Effector memory CD8-positive, alpha-beta T cell (primary cell): Measurements from ENCODE around the gene C12orf54.
"Not testable (repeated sequence)": the region's sequence is repeated elsewhere in the genome, so short reads cannot be mapped to it uniquely, and the experiment has no call there.

Experiments
- ATAC-seq: fragments of 150-1000 bp; cut with Tn5 transposase; replicated peaks from 2 replicates; pipeline ENCODE4 v1.10.0; 2021; ENCODE audit warnings: mild to moderate bottlenecking, moderate library complexity
- DNase-seq, 3 experiments: peaks; one replicate each; pipeline ENCODE4 v3.0.0; 2021
- H3K27ac Mint-ChIP-seq, 2 donors: one replicate each; pipeline ENCODE4 v1.8.0; 2022; ENCODE audit warnings: mild to moderate bottlenecking in 2 of 2, mixed read lengths in 2 of 2, moderate library complexity in 2 of 2
- H3K27me3 Mint-ChIP-seq, 2 donors: one replicate each; pipeline ENCODE4 v1.8.0; 2022; ENCODE audit warnings: mixed read lengths in 2 of 2
- H3K36me3 Mint-ChIP-seq: one replicate; pipeline ENCODE4 v1.8.0; 2022; ENCODE audit warnings: mild to moderate bottlenecking, moderate library complexity, mixed read lengths; ENCODE audit not compliant: insufficient read depth
- H3K4me1 Mint-ChIP-seq, 2 donors: one replicate each; pipeline ENCODE4 v1.8.0; 2022; ENCODE audit warnings: low read depth in 2 of 2, mixed read lengths in 2 of 2
- H3K4me3 Mint-ChIP-seq, 2 donors: one replicate each; pipeline ENCODE4 v1.8.0; 2022; ENCODE audit warnings: mild to moderate bottlenecking in 2 of 2, mixed read lengths in 2 of 2, moderate library complexity in 2 of 2
- H3K9me3 Mint-ChIP-seq, 2 donors: one replicate each; pipeline ENCODE4 v1.8.0; 2022; ENCODE audit warnings: mixed read lengths in 2 of 2
- total RNA-seq, 9 experiments: gene quantifications; one replicate each; lab custom pipeline; 2026; lab: John Stamatoyannopoulos, UW

Gene C12orf54
- 0 reads per million in 9 experiments for total RNA-seq

GRCh38 chr12:48482198-48482597 is at the start of gene C12orf54:
Gene C12orf54, plus strand, starts transcription at chr12:48482498. Its CDS starts 799 bp downstream, at chr12:48483297.
- no peak for DNase-seq
- no peaks in the 10 kb centered on the region for H3K36me3 Mint-ChIP-seq
- no peak within 1 kb of the TSS for H3K4me3 Mint-ChIP-seq
- H3K27me3 Mint-ChIP-seq = peaks cover 38 to 53% of the 10 kb centered on the region in 2 donors
- H3K4me1 Mint-ChIP-seq = no peaks in the 10 kb centered on the region
- no peak for ATAC-seq
- H3K27ac Mint-ChIP-seq = no peak within 1 kb of the TSS
- H3K9me3 Mint-ChIP-seq = no peaks in the 10 kb centered on the region

GRCh38 chr12:48434016-48434415 is 48.3 kb upstream of the C12orf54 start:
- not testable (repeated sequence) for H3K4me1 Mint-ChIP-seq, ATAC-seq, H3K36me3 Mint-ChIP-seq, H3K4me3 Mint-ChIP-seq, H3K27ac Mint-ChIP-seq, H3K9me3 Mint-ChIP-seq, DNase-seq
- H3K27me3 Mint-ChIP-seq = peaks cover 39 to 60% of the 10 kb centered on the region in 2 donors

- Mint-ChIP-seq H3K27ac (no peak overlapping the region), H3K4me1 (no peaks in the 10 kb centered on the region), H3K9me3 (no peaks in the 10 kb centered on the region), H3K27me3 (peaks cover 19 to 30% of the 10 kb centered on the region in 2 donors), H3K4me3 (no peak overlapping the region), H3K36me3 (no peaks in the 10 kb centered on the region)
- ATAC-seq (no peak), DNase-seq (no peak)
These were observed 41.2 kb upstream of the C12orf54 start for GRCh38 chr12:48441069-48441468.

- Mint-ChIP-seq H3K36me3 (no peaks in the 10 kb centered on the region), H3K9me3 (no peaks in the 10 kb centered on the region), H3K27ac (no peak overlapping the region), H3K27me3 (peaks cover 8 to 23% of the 10 kb centered on the region in 2 donors), H3K4me3 (no peak overlapping the region), H3K4me1 (no peaks in the 10 kb centered on the region)
- ATAC-seq (no peak), DNase-seq (no peak)
These were observed 40.0 kb upstream of the C12orf54 start for GRCh38 chr12:48442179-48442847.

- Mint-ChIP-seq H3K27ac (no peak overlapping the region), H3K4me3 (no peak overlapping the region), H3K27me3 (peaks cover 17 to 36% of the 10 kb centered on the region in 2 donors), H3K36me3 (no peaks in the 10 kb centered on the region), H3K4me1 (no peaks in the 10 kb centered on the region), H3K9me3 (peaks cover 5 to 9% of the 10 kb centered on the region in 2 donors)
- ATAC-seq (no peak), DNase-seq (no peak)
These were observed 36.8 kb upstream of the C12orf54 start for GRCh38 chr12:48445538-48445937.

GRCh38 chr12:48446161-48446776 is 36.0 kb upstream of the C12orf54 start:
- ATAC-seq = no peak
- Mint-ChIP-seq H3K4me3 (no peak overlapping the region), H3K9me3 (peaks cover 5 to 9% of the 10 kb centered on the region in 2 donors), H3K27me3 (peaks cover 21 to 39% of the 10 kb centered on the region in 2 donors), H3K4me1 (no peaks in the 10 kb centered on the region), H3K27ac (no peak overlapping the region), H3K36me3 (no peaks in the 10 kb centered on the region)
- DNase-seq = no peak

GRCh38 chr12:48447755-48448154 is 34.5 kb upstream of the C12orf54 start:
- H3K27me3 Mint-ChIP-seq = peaks cover 21 to 30% of the 10 kb centered on the region in 2 donors
- no peaks in the 10 kb centered on the region for H3K36me3 Mint-ChIP-seq
- no peak overlapping the region for H3K27ac Mint-ChIP-seq
- H3K9me3 Mint-ChIP-seq = peaks cover 5 to 9% of the 10 kb centered on the region in 2 donors
- DNase-seq (no peak), ATAC-seq (no peak)
- no peak overlapping the region for H3K4me3 Mint-ChIP-seq
- H3K4me1 Mint-ChIP-seq = no peaks in the 10 kb centered on the region

GRCh38 chr12:48451372-48451771 is 30.9 kb upstream of the C12orf54 start:
- Mint-ChIP-seq H3K9me3 (peaks cover 5 to 9% of the 10 kb centered on the region in 2 donors), H3K36me3 (no peaks in the 10 kb centered on the region), H3K27me3 (peaks cover 13 to 20% of the 10 kb centered on the region in 2 donors), H3K4me1 (no peaks in the 10 kb centered on the region), H3K27ac (no peak overlapping the region), H3K4me3 (no peak overlapping the region)
- no peak for DNase-seq
- no peak for ATAC-seq

GRCh38 chr12:48452961-48453360 is 29.3 kb upstream of the C12orf54 start:
- ATAC-seq, H3K27ac Mint-ChIP-seq, H3K36me3 Mint-ChIP-seq: not testable (repeated sequence)

GRCh38 chr12:48454667-48455066 is 27.6 kb upstream of the C12orf54 start:
- no peak overlapping the region for H3K27ac Mint-ChIP-seq
- no peak overlapping the region for H3K4me3 Mint-ChIP-seq
- DNase-seq (no peak), ATAC-seq (peak; percentile 59)
- no peaks in the 10 kb centered on the region for H3K36me3 Mint-ChIP-seq
- H3K9me3 Mint-ChIP-seq = peaks cover 5 to 7% of the 10 kb centered on the region in 2 donors
- H3K27me3 Mint-ChIP-seq = peaks cover 36 to 45% of the 10 kb centered on the region in 2 donors
- no peaks in the 10 kb centered on the region for H3K4me1 Mint-ChIP-seq

More at GRCh38 chr12:48452961-48453360, 29.3 kb upstream of the C12orf54 start:
- not testable (repeated sequence) for H3K4me3 Mint-ChIP-seq, DNase-seq, H3K9me3 Mint-ChIP-seq, H3K4me1 Mint-ChIP-seq
- H3K27me3 Mint-ChIP-seq = peaks cover 19 to 30% of the 10 kb centered on the region in 2 donors

- H3K4me1 Mint-ChIP-seq = no peaks in the 10 kb centered on the region
These were observed 27.2 kb upstream of the C12orf54 start for GRCh38 chr12:48455116-48455515.

GRCh38 chr12:48459259-48459658 is 23.0 kb upstream of the C12orf54 start:
- Mint-ChIP-seq H3K4me1 (no peaks in the 10 kb centered on the region), H3K36me3 (no peaks in the 10 kb centered on the region), H3K4me3 (no peak overlapping the region), H3K27me3 (peaks cover 50 to 64% of the 10 kb centered on the region in 2 donors), H3K9me3 (no peaks in the 10 kb centered on the region), H3K27ac (no peak overlapping the region)
- no peak for ATAC-seq
- DNase-seq = no peak

More at GRCh38 chr12:48455116-48455515, 27.2 kb upstream of the C12orf54 start:
- Mint-ChIP-seq H3K27ac (no peak overlapping the region), H3K27me3 (peaks cover 33 to 43% of the 10 kb centered on the region in 2 donors), H3K4me3 (no peak overlapping the region), H3K9me3 (peaks cover 2 to 3% of the 10 kb centered on the region in 2 donors), H3K36me3 (no peaks in the 10 kb centered on the region)
- ATAC-seq (no peak), DNase-seq (no peak)

GRCh38 chr12:48469027-48469426 is 13.3 kb upstream of the C12orf54 start:
- not testable (repeated sequence) for DNase-seq, H3K27ac Mint-ChIP-seq, ATAC-seq, H3K4me3 Mint-ChIP-seq, H3K36me3 Mint-ChIP-seq, H3K4me1 Mint-ChIP-seq
- peaks cover 34 to 56% of the 10 kb centered on the region in 2 donors for H3K27me3 Mint-ChIP-seq
- H3K9me3 Mint-ChIP-seq = peaks cover 14 to 29% of the 10 kb centered on the region in 2 donors

- no peak for DNase-seq
- no peaks in the 10 kb centered on the region for H3K36me3 Mint-ChIP-seq
These were observed 10.0 kb upstream of the C12orf54 start, which contains the start of gene ANP32D for GRCh38 chr12:48472259-48472658. Gene ANP32D, plus strand, starts transcription at chr12:48472559. Its CDS starts 106 bp downstream, at chr12:48472665.

More at GRCh38 chr12:48472259-48472658, 10.0 kb upstream of the C12orf54 start, which contains the start of gene ANP32D:
- H3K27me3 Mint-ChIP-seq = peaks cover 53 to 66% of the 10 kb centered on the region in 2 donors
- H3K27ac Mint-ChIP-seq = no peak within 1 kb of the TSS
- no peaks in the 10 kb centered on the region for H3K4me1 Mint-ChIP-seq
- peaks cover 14 to 29% of the 10 kb centered on the region in 2 donors for H3K9me3 Mint-ChIP-seq
- no peak for ATAC-seq
- H3K4me3 Mint-ChIP-seq = no peak within 1 kb of the TSS
